ENCODE results near the gene SBNO1. TPM values are rescaled to one million over a fixed set of nuclear protein-coding genes. Genes with fewer than 3 reads are reported as not detected.

Gene SBNO1
- total and polyA plus RNA-seq, 7 donors: 3.0 to 23.4 (median 20.2) TPM

- Histone ChIP-seq H3K36me3 (peaks cover 28 to 80% (median 44%) of the 10 kb centered on the region in 4 donors), H3K27me3 (no peaks in the 10 kb centered on the region), H3K9me3 (no peaks in the 10 kb centered on the region), H3K4me1 (peaks cover 0 to under 1% (median under 1%) of the 10 kb centered on the region in 4 donors), H3K27ac (no peak overlapping the region), H3K4me3 (no peak overlapping the region)
- intact Hi-C loops (cut with DNase I): no loop called here
- 88 to 91% methylated on average over 9 of the region's 9 CpGs for WGBS, 2 donors
- TF ChIP-seq EP300 (IDR thresholded peaks at IDR 0.05): no peak
- TF ChIP-seq POLR2A (IDR thresholded peaks at IDR 0.05): no peak
- TF ChIP-seq POLR2AphosphoS5 (IDR thresholded peaks at IDR 0.05): no peak
- TF ChIP-seq CTCF (IDR thresholded peaks at IDR 0.05): no peak
- no peak for DNase-seq
Measured at GRCh38 chr12:123404581-123404980, 39.9 kb upstream of the SBNO1 start.

- 89 to 93% methylated on average over 15 of the region's 15 CpGs for WGBS, 2 donors
- peaks cover 37 to 76% (median 46%) of the 10 kb centered on the region in 4 donors for H3K36me3 ChIP-seq
- H3K4me3 ChIP-seq: no peak overlapping the region
- TF ChIP-seq CTCF (IDR thresholded peaks at IDR 0.05): no peak
- no peak for TF ChIP-seq POLR2A (IDR thresholded peaks at IDR 0.05)
- no peak for TF ChIP-seq POLR2AphosphoS5 (IDR thresholded peaks at IDR 0.05)
- TF ChIP-seq EP300 (IDR thresholded peaks at IDR 0.05): no peak
- H3K9me3 ChIP-seq: no peaks in the 10 kb centered on the region
- intact Hi-C loops (cut with DNase I): no loop called here
- DNase-seq: no peak
- peaks cover 0 to 27% (median 24%) of the 10 kb centered on the region in 4 donors for H3K4me1 ChIP-seq
- H3K27me3 ChIP-seq: no peaks in the 10 kb centered on the region
- peak overlapping the region in 1 of 4 donors; percentile 2 for H3K27ac ChIP-seq
Measured at GRCh38 chr12:123401753-123402683, 37.4 kb upstream of the SBNO1 start.

GRCh38 chr12:123399255-123399617, 34.6 kb upstream of the SBNO1 start:
- Histone ChIP-seq H3K27me3 (no peaks in the 10 kb centered on the region), H3K27ac (peak overlapping the region; percentile 56 to 83 (median 68)), H3K36me3 (peaks cover 27 to 76% (median 52%) of the 10 kb centered on the region in 4 donors), H3K4me1 (peaks cover 0 to 32% (median 27%) of the 10 kb centered on the region in 4 donors), H3K9me3 (no peaks in the 10 kb centered on the region), H3K4me3 (no peak overlapping the region)
- no peak for TF ChIP-seq POLR2A (IDR thresholded peaks at IDR 0.05)
- TF ChIP-seq POLR2AphosphoS5 (IDR thresholded peaks at IDR 0.05): no peak
- TF ChIP-seq CTCF (IDR thresholded peaks at IDR 0.05): no peak
- no peak for TF ChIP-seq EP300 (IDR thresholded peaks at IDR 0.05)
- intact Hi-C loops (cut with DNase I): no loop called here
- no peak for DNase-seq
- 92 to 96% methylated on average over 6 of the region's 6 CpGs for WGBS, 2 donors

- Histone ChIP-seq H3K9me3 (no peaks in the 10 kb centered on the region), H3K27me3 (no peaks in the 10 kb centered on the region), H3K4me1 (peaks cover 0 to 32% (median 27%) of the 10 kb centered on the region in 4 donors), H3K36me3 (peaks cover 23 to 76% (median 48%) of the 10 kb centered on the region in 4 donors), H3K4me3 (no peak overlapping the region), H3K27ac (peak overlapping the region; percentile 56 to 83 (median 68))
- WGBS, 2 donors: 73 to 80% methylated on average over 14 of the region's 14 CpGs
- DNase-seq: peak; percentile 68
- TF ChIP-seq CTCF (IDR thresholded peaks at IDR 0.05) (no peak), POLR2AphosphoS5 (IDR thresholded peaks at IDR 0.05) (no peak), POLR2A (IDR thresholded peaks at IDR 0.05) (no peak), EP300 (IDR thresholded peaks at IDR 0.05) (no peak)
- intact Hi-C loops (cut with DNase I): no loop called here
Measured at GRCh38 chr12:123398550-123399254, 34.1 kb upstream of the SBNO1 start.

All from sigmoid colon (tissue), 7 donors.